GM21515 (cell line): ENCODE results near the gene ZP1.

Source experiments
- ATAC-seq: cut with Tn5 transposase; IDR thresholded peaks from one replicate; pipeline ENCODE4 v1.9.1; 2021; ENCODE audit not compliant: unreplicated experiment

Gene ZP1

GRCh38 chr11:60858731-60859464 lies 8.4 kb upstream of the ZP1 start:
- no peak for ATAC-seq

GRCh38 chr11:60859616-60860250 lies 7.6 kb upstream of the ZP1 start:
- ATAC-seq: no peak

GRCh38 chr11:60860943-60861342 lies 6.4 kb upstream of the ZP1 start:
- no peak for ATAC-seq

GRCh38 chr11:60862171-60862570 lies 5.2 kb upstream of the ZP1 start:
- ATAC-seq: no peak

- ATAC-seq: no peak
These were observed 3.5 kb upstream of the ZP1 start for GRCh38 chr11:60863550-60864521.

- no peak for ATAC-seq
These were observed 2.4 kb upstream of the ZP1 start for GRCh38 chr11:60864856-60865513.

GRCh38 chr11:60867871-60868681 lies 734 bp downstream of the ZP1 start:
- ATAC-seq: no peak

GRCh38 chr11:60868682-60869450 lies 1.5 kb downstream of the ZP1 start:
- ATAC-seq: no peak

GRCh38 chr11:60869451-60869825 lies 2.1 kb downstream of the ZP1 start:
- ATAC-seq: no peak

GRCh38 chr11:60870276-60870675 lies 2.9 kb downstream of the ZP1 start:
- no peak for ATAC-seq

- no peak for ATAC-seq
These were observed 3.5 kb downstream of the ZP1 start for GRCh38 chr11:60870733-60871377.

GRCh38 chr11:60871378-60872061 lies 4.2 kb downstream of the ZP1 start:
- no peak for ATAC-seq

GRCh38 chr11:60872124-60872960 lies 5.0 kb downstream of the ZP1 start:
- ATAC-seq: no peak

GRCh38 chr11:60872961-60873524 lies 5.7 kb downstream of the ZP1 start:
- no peak for ATAC-seq

- no peak for ATAC-seq
These were observed 6.2 kb downstream of the ZP1 start for GRCh38 chr11:60873533-60873932.

- ATAC-seq: no peak
These were observed 7.4 kb downstream of the ZP1 start for GRCh38 chr11:60874421-60875365.
